ENCODE measurements around the gene C19orf81.
A peak's percentile ranks its signal among the peaks of the same experiment; 100 is the strongest.

The C19orf81 gene

GRCh38 chr19:50636317-50637085, 12.7 kb upstream of the C19orf81 start:
- ATAC-seq (ENCODE audit: insufficient read depth, low read depth): no peak
- DNase-seq: no peak
- no peak overlapping the region for H3K9ac ChIP-seq (ENCODE audit: low read depth, low read length)
- no peaks in the 10 kb centered on the region for H3K4me1 ChIP-seq (ENCODE audit: insufficient read depth, low read length)
- no peak overlapping the region for H3K4me2 ChIP-seq (ENCODE audit: insufficient read depth, low read length)
- TF ChIP-seq CTCF (IDR thresholded peaks at IDR 0.05; ENCODE audit: borderline replicate concordance, extremely low read depth, low read length, poor library complexity, severe bottlenecking) (no peak), EZH2 (IDR thresholded peaks at IDR 0.05; ENCODE audit: borderline replicate concordance, low read depth, low read length, severe bottlenecking) (no peak)
- no peaks in the 10 kb centered on the region for H3K36me3 ChIP-seq (ENCODE audit: insufficient read depth, low read length)
- H2AFZ ChIP-seq (ENCODE audit: low read depth, low read length): no peak overlapping the region
- H3K79me2 ChIP-seq (ENCODE audit: insufficient read depth, low read length): no peaks in the 10 kb centered on the region
- no peak overlapping the region for H3K4me3 ChIP-seq (ENCODE audit: low read depth in 1 of 2, low read length in 2 of 2)
- H3K9me3 ChIP-seq (ENCODE audit: insufficient read depth, low read length, severe bottlenecking): peaks cover 14% of the 10 kb centered on the region
- H3K27me3 ChIP-seq (ENCODE audit: insufficient read depth, low read length, poor library complexity): peaks cover 4% of the 10 kb centered on the region
- H3K27ac ChIP-seq (ENCODE audit: low read length): no peak overlapping the region
- no peaks in the 10 kb centered on the region for H4K20me1 ChIP-seq (ENCODE audit: insufficient read depth, low read length)

GRCh38 chr19:50638600-50638999, 10.6 kb upstream of the C19orf81 start:
- no peaks in the 10 kb centered on the region for H3K36me3 ChIP-seq (ENCODE audit: insufficient read depth, low read length)
- no peaks in the 10 kb centered on the region for H4K20me1 ChIP-seq (ENCODE audit: insufficient read depth, low read length)
- peaks cover 11% of the 10 kb centered on the region for H3K9me3 ChIP-seq (ENCODE audit: insufficient read depth, low read length, severe bottlenecking)
- no peaks in the 10 kb centered on the region for H3K4me1 ChIP-seq (ENCODE audit: insufficient read depth, low read length)
- H3K9ac ChIP-seq (ENCODE audit: low read depth, low read length): no peak overlapping the region
- no peak overlapping the region for H3K27ac ChIP-seq (ENCODE audit: low read length)
- H2AFZ ChIP-seq (ENCODE audit: low read depth, low read length): no peak overlapping the region
- DNase-seq (no peak), ATAC-seq (ENCODE audit: insufficient read depth, low read depth) (no peak)
- no peaks in the 10 kb centered on the region for H3K79me2 ChIP-seq (ENCODE audit: insufficient read depth, low read length)
- no peak overlapping the region for H3K4me2 ChIP-seq (ENCODE audit: insufficient read depth, low read length)
- TF ChIP-seq CTCF (IDR thresholded peaks at IDR 0.05; ENCODE audit: borderline replicate concordance, extremely low read depth, low read length, poor library complexity, severe bottlenecking) (no peak), EZH2 (IDR thresholded peaks at IDR 0.05; ENCODE audit: borderline replicate concordance, low read depth, low read length, severe bottlenecking) (no peak)
- peaks cover 4% of the 10 kb centered on the region for H3K27me3 ChIP-seq (ENCODE audit: insufficient read depth, low read length, poor library complexity)
- H3K4me3 ChIP-seq (ENCODE audit: low read depth in 1 of 2, low read length in 2 of 2): no peak overlapping the region

- no peak within 1 kb of the TSS for H3K27ac ChIP-seq (ENCODE audit: low read length)
- H3K79me2 ChIP-seq (ENCODE audit: insufficient read depth, low read length): no peaks in the 10 kb centered on the region
- no peaks in the 10 kb centered on the region for H3K4me1 ChIP-seq (ENCODE audit: insufficient read depth, low read length)
- peaks cover 4% of the 10 kb centered on the region for H3K9me3 ChIP-seq (ENCODE audit: insufficient read depth, low read length, severe bottlenecking)
- H3K36me3 ChIP-seq (ENCODE audit: insufficient read depth, low read length): no peaks in the 10 kb centered on the region
- H3K27me3 ChIP-seq (ENCODE audit: insufficient read depth, low read length, poor library complexity): peaks cover 4% of the 10 kb centered on the region
- H3K4me3 ChIP-seq (ENCODE audit: low read depth in 1 of 2, low read length in 2 of 2): no peak within 1 kb of the TSS
- ATAC-seq (ENCODE audit: insufficient read depth, low read depth) (no peak), DNase-seq (peak; percentile 12)
- H2AFZ ChIP-seq (ENCODE audit: low read depth, low read length): no peak within 1 kb of the TSS
- no peak within 1 kb of the TSS for H3K4me2 ChIP-seq (ENCODE audit: insufficient read depth, low read length)
- H3K9ac ChIP-seq (ENCODE audit: low read depth, low read length): no peak within 1 kb of the TSS
- TF ChIP-seq CTCF (IDR thresholded peaks at IDR 0.05; ENCODE audit: borderline replicate concordance, extremely low read depth, low read length, poor library complexity, severe bottlenecking) (no peak), EZH2 (IDR thresholded peaks at IDR 0.05; ENCODE audit: borderline replicate concordance, low read depth, low read length, severe bottlenecking) (no peak)
- no peaks in the 10 kb centered on the region for H4K20me1 ChIP-seq (ENCODE audit: insufficient read depth, low read length)
These were observed 9.8 kb upstream of the C19orf81 start, which contains the start of gene SYT3 for GRCh38 chr19:50639121-50640112. TSS of gene SYT3 (minus strand) at chr19:50639881. CDS start at chr19:50637411, 2,470 bp downstream.

Data from DND-41 (cell line).